ENCODE data around the gene NPRL2. TPM values are rescaled to one million over a fixed set of nuclear protein-coding genes. Genes with fewer than 3 reads are reported as not detected.

The NPRL2 gene
- total RNA-seq, 1 experiment from 2014 or later, result 21.9 TPM

DNA sequence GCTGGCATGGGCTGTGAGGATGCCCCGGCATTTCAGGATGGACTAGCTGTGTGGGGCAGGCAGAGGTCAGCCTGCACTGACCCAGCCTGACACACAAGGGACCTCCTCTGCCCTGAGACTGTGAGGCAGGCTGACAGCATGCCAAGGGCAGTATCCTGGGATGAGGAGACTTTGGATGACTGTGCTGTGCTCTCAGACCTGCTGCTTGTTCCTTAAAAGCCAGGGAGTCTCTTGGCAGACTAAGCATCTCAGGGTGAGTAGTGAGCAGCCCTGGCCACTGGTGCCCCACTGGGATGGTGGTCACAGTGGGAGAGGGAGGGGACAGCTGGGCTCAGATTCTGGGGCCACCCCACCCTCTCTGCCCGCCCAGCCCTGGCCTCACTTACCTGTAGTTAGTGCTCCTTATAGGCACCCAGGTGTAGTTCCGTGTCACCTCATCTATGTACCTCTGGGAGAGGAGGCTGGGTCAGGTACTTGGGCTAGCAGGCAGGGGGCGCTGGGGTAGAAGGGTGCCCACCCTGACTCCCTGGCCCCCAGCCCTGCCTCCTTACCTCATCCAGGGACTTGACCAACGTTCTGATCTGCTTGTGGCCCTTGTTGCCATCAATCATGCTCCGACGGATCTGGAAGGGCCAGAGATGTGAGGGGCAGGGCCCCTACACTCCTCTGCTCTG, 24.8 kb upstream of the NPRL2 start:
- DNase-seq (ENCODE audit: low read depth, low spot score), result no peak
- in situ Hi-C loops (cut with HindIII; ENCODE audit: low pct_unique_long_range_greater_than_20kb, low sequenced_read_pairs), result no loop called here

- no peak for DNase-seq (ENCODE audit: low read depth, low spot score)
- in situ Hi-C loops (cut with HindIII; ENCODE audit: low pct_unique_long_range_greater_than_20kb, low sequenced_read_pairs), result no loop called here
Measured at GRCh38 chr3:50374363-50375257, 24.0 kb upstream of the NPRL2 start.

DNA sequence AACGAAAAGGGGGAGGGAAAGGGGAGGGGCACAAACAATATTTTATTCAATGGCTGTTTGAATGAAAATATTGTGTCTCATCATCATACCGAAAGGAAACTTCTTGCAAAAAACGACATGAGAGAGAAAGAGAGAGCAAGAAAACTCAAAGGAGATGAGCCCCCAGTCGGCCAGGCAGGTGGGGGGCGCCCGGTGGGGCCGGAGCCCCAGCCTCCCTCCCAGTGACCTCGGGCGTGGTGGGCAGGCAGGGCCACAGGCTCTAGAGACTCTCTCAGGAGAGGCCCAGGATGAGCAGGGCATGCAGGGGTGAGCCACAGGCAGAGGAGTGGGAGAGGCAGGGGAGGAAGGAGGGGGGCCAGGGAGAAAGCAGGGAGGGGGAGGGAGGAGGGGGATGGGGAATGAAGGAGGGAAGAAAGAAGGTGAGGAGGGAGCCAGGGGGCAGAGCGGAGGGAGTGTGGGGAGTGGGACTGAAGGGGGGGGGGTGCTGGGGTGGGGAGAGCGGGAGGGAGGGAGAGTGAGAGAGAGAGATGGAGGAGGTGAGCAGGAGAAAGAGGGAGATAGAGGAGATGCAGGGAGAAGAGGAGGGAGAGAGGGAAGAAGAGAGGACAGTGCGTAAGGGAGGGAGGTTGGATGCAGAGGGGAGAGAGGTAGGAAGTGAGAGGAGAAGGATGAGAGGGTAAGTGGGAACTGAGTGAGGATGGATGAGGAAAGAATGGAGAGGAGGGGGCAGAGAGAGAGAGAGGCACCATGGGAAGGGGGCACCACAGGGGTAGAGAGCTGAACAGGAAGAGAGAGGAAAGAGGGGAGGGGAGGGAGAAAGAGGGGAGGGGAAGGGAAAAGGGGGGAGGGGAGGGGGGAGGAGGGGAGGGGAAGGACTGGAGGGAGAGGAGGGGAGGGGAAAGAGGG, 22.8 kb upstream of the NPRL2 start:
- no peak for DNase-seq (ENCODE audit: low read depth, low spot score)
- in situ Hi-C loops (cut with HindIII; ENCODE audit: low pct_unique_long_range_greater_than_20kb, low sequenced_read_pairs), result no loop called here

DNA sequence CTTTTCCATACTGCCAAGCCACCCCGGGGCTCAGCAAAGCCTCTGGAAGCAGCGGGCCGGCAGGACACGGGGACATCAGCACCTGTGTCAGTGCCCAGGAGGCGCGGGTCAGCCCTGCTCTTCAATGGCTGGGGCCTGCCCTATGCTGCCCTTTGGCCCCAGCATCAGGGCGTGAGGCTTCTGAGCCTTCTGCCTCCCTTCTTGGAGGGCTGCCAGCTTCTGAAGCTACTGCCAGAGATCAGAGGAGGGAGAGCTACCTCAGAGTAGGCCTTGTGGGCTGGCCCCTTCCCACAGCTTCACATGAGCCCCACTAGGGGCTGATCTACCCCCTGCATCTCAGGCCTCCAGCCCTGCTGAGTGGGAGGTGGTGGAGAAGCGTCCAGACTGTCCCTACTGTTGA, 21.8 kb upstream of the NPRL2 start:
- DNase-seq (ENCODE audit: low read depth, low spot score), result no peak
- in situ Hi-C loops (cut with HindIII; ENCODE audit: low pct_unique_long_range_greater_than_20kb, low sequenced_read_pairs), result no loop called here

- DNase-seq (ENCODE audit: low read depth, low spot score), result no peak
- in situ Hi-C loops (cut with HindIII; ENCODE audit: low pct_unique_long_range_greater_than_20kb, low sequenced_read_pairs), result no loop called here
Measured at GRCh38 chr3:50371133-50371685, 20.6 kb upstream of the NPRL2 start.

DNA sequence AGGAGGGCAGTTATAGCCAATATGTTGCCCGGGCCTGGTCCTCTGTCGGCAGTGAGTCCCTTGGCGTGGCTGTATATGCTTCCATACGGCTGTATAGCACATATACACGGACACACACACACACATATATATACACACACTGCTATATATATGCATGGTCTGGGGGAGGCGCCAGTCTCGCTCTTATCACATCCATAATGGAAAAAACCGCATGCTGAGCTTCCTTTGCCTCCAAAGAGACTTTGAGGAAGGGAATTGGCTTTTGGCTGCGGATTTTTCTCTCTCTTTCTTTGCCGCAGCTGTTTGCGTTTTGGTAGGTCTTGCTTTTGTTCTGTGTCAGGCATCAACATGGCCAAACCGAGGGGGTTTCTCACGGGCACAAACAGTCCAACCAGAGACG, 20.0 kb upstream of the NPRL2 start:
- peak; percentile 47 for DNase-seq (ENCODE audit: low read depth, low spot score)
- in situ Hi-C loops (cut with HindIII; ENCODE audit: low pct_unique_long_range_greater_than_20kb, low sequenced_read_pairs), result no loop called here

DNA sequence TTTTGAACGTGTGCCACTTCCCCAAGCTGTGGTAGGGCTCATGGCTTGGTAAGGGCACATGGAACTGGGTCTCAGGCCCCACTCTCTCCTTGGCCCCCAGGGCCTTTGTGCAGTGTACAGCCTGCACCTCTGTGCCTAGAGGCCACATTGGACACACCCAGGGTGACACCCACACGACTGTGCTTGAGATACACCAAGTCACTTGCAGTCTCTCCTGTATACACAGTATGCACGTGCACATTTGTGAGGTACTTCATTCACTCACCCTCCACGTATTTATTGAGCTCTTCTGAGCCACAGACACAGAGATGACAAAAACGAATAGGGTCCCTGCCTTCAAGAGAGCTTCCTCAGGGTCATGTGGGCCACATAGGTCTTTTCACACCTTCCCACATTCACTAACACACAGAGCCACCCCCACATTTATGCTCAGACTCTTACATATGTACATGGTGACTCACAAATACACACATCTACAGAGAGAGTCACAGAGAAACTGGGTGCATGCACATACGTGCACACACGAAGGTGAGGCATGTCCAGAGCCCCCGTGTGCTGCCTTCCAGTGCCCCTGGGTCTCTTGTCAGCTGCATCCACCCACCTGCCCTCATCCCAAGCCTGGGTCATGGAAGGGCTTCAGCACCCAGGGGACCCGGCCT, 18.6 kb upstream of the NPRL2 start:
- no peak for DNase-seq (ENCODE audit: low read depth, low spot score)
- in situ Hi-C loops (cut with HindIII; ENCODE audit: low pct_unique_long_range_greater_than_20kb, low sequenced_read_pairs), result no loop called here

GRCh38 chr3:50365842-50366220, 15.3 kb upstream of the NPRL2 start:
- no peak for DNase-seq (ENCODE audit: low read depth, low spot score)
- in situ Hi-C loops (cut with HindIII; ENCODE audit: low pct_unique_long_range_greater_than_20kb, low sequenced_read_pairs), result no loop called here

DNA sequence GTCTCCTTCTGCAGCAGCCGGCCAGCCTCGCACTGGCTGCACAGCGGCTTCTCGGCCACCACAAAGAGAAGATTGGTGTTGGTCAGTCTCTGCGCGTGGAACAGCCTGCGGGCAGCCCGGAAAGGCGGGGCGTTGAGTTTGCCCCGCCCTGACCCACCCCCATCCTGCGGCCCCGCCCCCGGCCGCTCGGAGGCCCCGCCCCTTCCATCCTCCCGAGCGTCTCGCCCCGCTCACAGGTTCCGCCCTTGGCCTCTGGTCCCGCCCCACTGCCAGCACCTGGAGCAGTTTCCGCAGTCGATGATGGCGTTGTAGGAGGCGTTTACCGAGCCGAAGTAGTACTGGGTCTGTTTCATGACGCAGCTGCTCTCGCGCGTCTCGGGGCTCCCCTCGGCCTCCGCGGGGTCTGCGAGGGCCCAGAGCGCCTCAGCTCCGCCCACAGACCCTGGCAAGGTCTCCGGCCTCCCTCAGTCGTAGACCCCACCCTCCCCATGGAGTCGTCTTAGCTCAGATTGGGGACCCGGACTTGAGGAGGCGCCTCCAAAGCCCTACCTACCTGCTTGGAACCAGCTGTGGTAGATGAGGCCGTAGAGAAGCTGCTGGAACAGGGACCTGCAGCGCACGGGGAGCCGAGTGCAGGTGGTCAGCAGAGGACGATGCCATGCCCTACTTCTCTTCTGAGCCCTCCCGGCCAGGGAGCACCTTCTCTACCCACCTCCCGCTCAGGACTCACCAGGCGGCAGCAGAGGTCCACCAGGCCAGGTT, 14.7 kb upstream of the NPRL2 start:
- peak; percentile 43 for DNase-seq (ENCODE audit: low read depth, low spot score)

DNA sequence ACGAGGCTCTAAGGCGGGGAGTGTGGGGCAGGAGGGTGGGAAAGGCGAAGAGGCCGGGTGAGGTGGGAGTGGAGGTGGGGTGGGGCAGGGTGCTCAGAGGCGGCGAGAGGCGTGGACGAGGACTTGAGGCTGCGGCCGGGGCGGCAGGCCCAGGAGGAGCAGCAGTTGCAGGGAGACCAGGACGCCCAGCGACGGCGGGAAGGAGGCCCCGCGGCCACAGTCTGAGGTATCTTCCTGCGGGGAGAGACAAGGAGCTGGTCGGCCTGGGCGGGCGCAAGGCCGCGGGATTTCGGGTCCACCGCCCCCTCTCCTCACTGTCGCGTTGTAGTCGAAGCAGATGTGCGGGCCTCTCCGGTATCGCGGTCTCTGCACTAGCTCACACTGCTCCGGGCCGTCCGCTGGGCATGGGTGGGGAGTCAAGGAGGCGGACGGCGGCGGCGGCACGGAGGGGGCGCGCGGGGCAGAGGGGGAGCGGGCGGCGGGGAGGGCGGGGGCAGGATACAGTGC, 14.1 kb upstream of the NPRL2 start:
- in situ Hi-C loops (cut with HindIII; ENCODE audit: low pct_unique_long_range_greater_than_20kb, low sequenced_read_pairs), result no loop called here
- no peak for DNase-seq (ENCODE audit: low read depth, low spot score)

More for the DNA sequence above, 14.7 kb upstream of the NPRL2 start:
- in situ Hi-C loops (cut with HindIII; ENCODE audit: low pct_unique_long_range_greater_than_20kb, low sequenced_read_pairs), result no loop called here

- in situ Hi-C loops (cut with HindIII; ENCODE audit: low pct_unique_long_range_greater_than_20kb, low sequenced_read_pairs), result no loop called here
- no peak for DNase-seq (ENCODE audit: low read depth, low spot score)
Measured at GRCh38 chr3:50359760-50360110, 9.2 kb upstream of the NPRL2 start.

- in situ Hi-C loops (cut with HindIII; ENCODE audit: low pct_unique_long_range_greater_than_20kb, low sequenced_read_pairs), result no loop called here
- peak; percentile 99 for DNase-seq (ENCODE audit: low read depth, low spot score)
Measured at GRCh38 chr3:50358911-50359759, 8.6 kb upstream of the NPRL2 start, which contains the start of gene TMEM115. TSS of gene TMEM115 (minus strand) at chr3:50359521. CDS start at chr3:50359063, 458 bp downstream.

DNA sequence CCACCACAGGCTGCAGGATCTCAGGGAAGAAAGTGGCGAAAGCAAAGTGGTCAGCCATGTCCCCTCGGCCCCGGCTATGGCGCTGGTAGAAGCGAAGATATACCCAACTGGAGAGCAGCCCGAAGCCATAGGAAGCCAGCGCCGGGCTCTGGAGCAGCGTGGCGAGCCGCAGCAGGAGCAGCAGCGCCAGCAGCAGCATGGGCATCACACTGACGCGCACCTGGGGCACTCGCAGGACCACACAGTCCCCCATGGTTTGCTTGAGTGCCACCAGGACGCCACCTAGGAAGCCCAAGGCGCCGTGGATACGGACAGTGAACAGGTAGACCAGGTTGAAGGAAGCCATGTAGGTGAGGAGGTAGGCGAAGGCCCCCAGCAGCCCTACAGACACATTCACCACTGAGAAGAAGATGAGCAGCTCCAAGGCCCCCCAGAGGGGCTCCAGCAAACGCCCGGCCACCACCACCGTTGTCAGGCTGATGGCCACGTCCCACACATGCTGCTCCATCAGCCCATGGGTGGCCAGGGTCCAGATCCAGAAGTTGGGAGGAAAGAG, 7.9 kb upstream of the NPRL2 start:
- in situ Hi-C loops (cut with HindIII; ENCODE audit: low pct_unique_long_range_greater_than_20kb, low sequenced_read_pairs), result no loop called here
- DNase-seq (ENCODE audit: low read depth, low spot score), result no peak

GRCh38 chr3:50357481-50357880, 6.9 kb upstream of the NPRL2 start:
- in situ Hi-C loops (cut with HindIII; ENCODE audit: low pct_unique_long_range_greater_than_20kb, low sequenced_read_pairs), result no loop called here
- DNase-seq (ENCODE audit: low read depth, low spot score), result no peak

- DNase-seq (ENCODE audit: low read depth, low spot score), result no peak
- in situ Hi-C loops (cut with HindIII; ENCODE audit: low pct_unique_long_range_greater_than_20kb, low sequenced_read_pairs), result no loop called here
Measured at GRCh38 chr3:50356553-50356952, 6.0 kb upstream of the NPRL2 start.

Measured in SK-MEL-5 (cell line).